DOHH2 (cell line): ENCODE results near the gene SYNGR4.

ENCODE experiments used
- H3F3A ChIP-seq: fragments of 200-600 bp; sonication (generic), shearing (Covaris generic); 2 replicates; pipeline ENCODE4 v1.6.0; 2016; ENCODE audit warnings: antibody characterized with exemption, mild to moderate bottlenecking; ENCODE audit not compliant: control insufficient read depth, insufficient read depth
- H3K27ac ChIP-seq: fragments of 200-600 bp; sonication (generic); 2 replicates; pipeline ENCODE4 v1.5.1; 2014; ENCODE audit warnings: low read depth, mild to moderate bottlenecking, low read length, moderate library complexity
- H3K27me3 ChIP-seq: fragments of 200-600 bp; sonication (generic); 2 replicates; pipeline ENCODE4 v1.6.1; 2014; ENCODE audit warnings: mild to moderate bottlenecking, low read length, mixed read lengths; ENCODE audit not compliant: control insufficient read depth
- H3K36me3 ChIP-seq: fragments of 200-600 bp; sonication (generic); 2 replicates; pipeline ENCODE4 v1.6.1; 2014; ENCODE audit warnings: mild to moderate bottlenecking, low read length, moderate library complexity, mixed read lengths; ENCODE audit not compliant: control insufficient read depth
- H3K4me1 ChIP-seq: fragments of 200-600 bp; sonication (generic); 2 replicates; pipeline ENCODE4 v1.6.1; 2014; ENCODE audit warnings: mild to moderate bottlenecking, low read length, mixed read lengths; ENCODE audit not compliant: control insufficient read depth
- H3K4me2 ChIP-seq: fragments of 200-600 bp; sonication (generic); 2 replicates; pipeline ENCODE4 v1.6.0; 2014; ENCODE audit warnings: mild to moderate bottlenecking, low read length, moderate library complexity
- H3K4me3 ChIP-seq: fragments of 200-600 bp; sonication (generic); 2 replicates; pipeline ENCODE4 v1.5.1; 2014; ENCODE audit warnings: mild to moderate bottlenecking, low read length, mixed read lengths
- H3K79me2 ChIP-seq: fragments of 200-600 bp; sonication (generic); 2 replicates; pipeline ENCODE4 v1.6.1; 2014; ENCODE audit warnings: mild to moderate bottlenecking, low read length, mixed read lengths; ENCODE audit not compliant: control insufficient read depth
- H3K9me2 ChIP-seq: fragments of 200-600 bp; sonication (generic); replicated peaks from 2 replicates; pipeline ENCODE4 v1.6.1; 2014; ENCODE audit warnings: mild to moderate bottlenecking, low read length, mixed read lengths; ENCODE audit not compliant: control insufficient read depth
- H3K9me3 ChIP-seq: fragments of 200-600 bp; sonication (generic); 2 replicates; pipeline ENCODE4 v1.6.1; 2014; ENCODE audit warnings: antibody characterized with exemption, low read length, mixed read lengths; ENCODE audit not compliant: control insufficient read depth, insufficient read depth
- H4K20me1 ChIP-seq: fragments of 200-600 bp; sonication (generic); 2 replicates; pipeline ENCODE4 v1.6.0; 2014; ENCODE audit warnings: low read depth, mild to moderate bottlenecking, antibody characterized with exemption, low read length, moderate library complexity; ENCODE audit not compliant: control insufficient read depth, insufficient read depth
- CTCF ChIP-seq: fragments of 200-600 bp; sonication (generic); IDR thresholded peaks from one replicate; pipeline ENCODE4 v1.5.1; 2014; ENCODE audit warnings: antibody characterized with exemption, mild to moderate bottlenecking, low read depth, low read length; ENCODE audit not compliant: poor library complexity, severe bottlenecking
- EZH2phosphoT487 ChIP-seq: fragments of 200-600 bp; sonication (generic); IDR thresholded peaks from 2 replicates; pipeline ENCODE4 v1.6.1; 2017; ENCODE audit warnings: borderline replicate concordance, mild to moderate bottlenecking, antibody characterized with exemption, low read length, moderate library complexity, mixed read lengths

The SYNGR4 gene

GRCh38 chr19:48325265-48325910 lies 38.8 kb upstream of the SYNGR4 start, which contains the start of gene EMP3:
Gene EMP3 (plus strand): TSS chr19:48325552. CDS start chr19:48326845, 1,293 bp downstream.
- peaks cover 31% of the 10 kb centered on the region for H3K79me2 ChIP-seq
- H3K4me3 ChIP-seq: peak within 1 kb of the TSS; percentile 80
- peak within 1 kb of the TSS; percentile 61 for H3K27ac ChIP-seq

GRCh38 chr19:48329167-48329891 lies 34.8 kb upstream of the SYNGR4 start:
- H3K27ac ChIP-seq: peak overlapping the region; percentile 81
- no peaks in the 10 kb centered on the region for H3K27me3 ChIP-seq
- TF ChIP-seq EZH2phosphoT487 (no peak), CTCF (no peak)
- H3K4me1 ChIP-seq: peaks cover 83% of the 10 kb centered on the region
- peak overlapping the region; percentile 99 for H3K4me2 ChIP-seq
- H4K20me1 ChIP-seq: no peaks in the 10 kb centered on the region
- peaks cover 20% of the 10 kb centered on the region for H3K36me3 ChIP-seq
- peaks cover 8% of the 10 kb centered on the region for H3K9me3 ChIP-seq
- no peaks in the 10 kb centered on the region for H3K9me2 ChIP-seq
- peak overlapping the region; percentile 85 for H3K4me3 ChIP-seq
- peaks cover 20% of the 10 kb centered on the region for H3F3A ChIP-seq
- peaks cover 27% of the 10 kb centered on the region for H3K79me2 ChIP-seq

More at GRCh38 chr19:48325265-48325910, 38.8 kb upstream of the SYNGR4 start, which contains the start of gene EMP3:
- Histone ChIP-seq H3K4me2 (peak within 1 kb of the TSS; percentile 95), H3K4me1 (peaks cover 81% of the 10 kb centered on the region), H3K36me3 (peaks cover 18% of the 10 kb centered on the region), H3K27me3 (no peaks in the 10 kb centered on the region), H3K9me3 (peaks cover 8% of the 10 kb centered on the region), H3F3A (peaks cover 17% of the 10 kb centered on the region), H4K20me1 (no peaks in the 10 kb centered on the region), H3K9me2 (no peaks in the 10 kb centered on the region)
- TF ChIP-seq EZH2phosphoT487: no peak

DNA sequence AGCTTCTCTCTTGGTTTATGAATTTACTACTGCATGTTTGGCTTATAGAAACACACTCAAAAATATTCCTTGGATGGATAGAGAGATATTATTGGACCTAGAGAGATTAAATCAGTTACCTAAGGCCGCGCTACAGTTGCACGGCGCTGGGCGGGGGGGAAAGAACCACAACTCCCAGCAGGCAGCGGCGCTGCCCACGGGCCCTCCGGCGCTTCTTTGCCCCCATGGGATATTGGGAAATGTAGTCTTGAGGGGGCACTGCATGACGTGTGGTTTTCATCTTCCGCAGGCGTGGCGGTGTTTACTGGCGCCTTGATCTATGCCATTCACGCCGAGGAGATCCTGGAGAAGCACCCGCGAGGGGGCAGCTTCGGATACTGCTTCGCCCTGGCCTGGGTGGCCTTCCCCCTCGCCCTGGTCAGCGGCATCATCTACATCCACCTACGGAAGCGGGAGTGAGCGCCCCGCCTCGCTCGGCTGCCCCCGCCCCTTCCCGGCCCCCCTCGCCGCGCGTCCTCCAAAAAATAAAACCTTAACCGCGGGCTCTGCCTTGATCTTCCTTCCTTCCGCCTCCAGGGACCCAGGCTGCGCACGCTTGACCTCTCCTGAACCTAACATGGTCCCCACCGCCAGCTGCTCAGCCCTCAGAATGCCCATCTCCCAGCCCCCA lies 34.0 kb upstream of the SYNGR4 start:
- peak overlapping the region; percentile 85 for H3K4me3 ChIP-seq
- peaks cover 20% of the 10 kb centered on the region for H3K36me3 ChIP-seq
- H3K9me2 ChIP-seq: no peaks in the 10 kb centered on the region
- no peaks in the 10 kb centered on the region for H4K20me1 ChIP-seq
- peaks cover 19% of the 10 kb centered on the region for H3F3A ChIP-seq
- peaks cover 8% of the 10 kb centered on the region for H3K9me3 ChIP-seq
- peaks cover 27% of the 10 kb centered on the region for H3K79me2 ChIP-seq
- peaks cover 81% of the 10 kb centered on the region for H3K4me1 ChIP-seq
- TF ChIP-seq CTCF (peak; percentile 7), EZH2phosphoT487 (no peak)
- peak overlapping the region; percentile 99 for H3K4me2 ChIP-seq
- no peaks in the 10 kb centered on the region for H3K27me3 ChIP-seq
- H3K27ac ChIP-seq: peak overlapping the region; percentile 81
